VCaP (cell line): Measurements from ENCODE around the gene TESK2.

ENCODE experiments used
- H3K27ac ChIP-seq: fragments of 450-650 bp; 2 replicates; pipeline ENCODE4 v1.5.1; 2017
- TF ChIP-seq, protein P1 (sequence below): fragments of 450-650 bp; conservative IDR thresholded peaks from 2 replicates; pipeline ENCODE4 v1.5.1; 2017; ENCODE audit warnings: mild to moderate bottlenecking, moderate library complexity

The TESK2 gene

GRCh38 chr1:45328680-45329079, 162.3 kb downstream of the TESK2 start:
- TF ChIP-seq, protein P1, sequence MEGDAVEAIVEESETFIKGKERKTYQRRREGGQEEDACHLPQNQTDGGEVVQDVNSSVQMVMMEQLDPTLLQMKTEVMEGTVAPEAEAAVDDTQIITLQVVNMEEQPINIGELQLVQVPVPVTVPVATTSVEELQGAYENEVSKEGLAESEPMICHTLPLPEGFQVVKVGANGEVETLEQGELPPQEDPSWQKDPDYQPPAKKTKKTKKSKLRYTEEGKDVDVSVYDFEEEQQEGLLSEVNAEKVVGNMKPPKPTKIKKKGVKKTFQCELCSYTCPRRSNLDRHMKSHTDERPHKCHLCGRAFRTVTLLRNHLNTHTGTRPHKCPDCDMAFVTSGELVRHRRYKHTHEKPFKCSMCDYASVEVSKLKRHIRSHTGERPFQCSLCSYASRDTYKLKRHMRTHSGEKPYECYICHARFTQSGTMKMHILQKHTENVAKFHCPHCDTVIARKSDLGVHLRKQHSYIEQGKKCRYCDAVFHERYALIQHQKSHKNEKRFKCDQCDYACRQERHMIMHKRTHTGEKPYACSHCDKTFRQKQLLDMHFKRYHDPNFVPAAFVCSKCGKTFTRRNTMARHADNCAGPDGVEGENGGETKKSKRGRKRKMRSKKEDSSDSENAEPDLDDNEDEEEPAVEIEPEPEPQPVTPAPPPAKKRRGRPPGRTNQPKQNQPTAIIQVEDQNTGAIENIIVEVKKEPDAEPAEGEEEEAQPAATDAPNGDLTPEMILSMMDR: no peak
- H3K27ac ChIP-seq: no peak overlapping the region

- TF ChIP-seq, protein P1: no peak
- no peak overlapping the region for H3K27ac ChIP-seq
Measured at GRCh38 chr1:45327644-45328515, 163.1 kb downstream of the TESK2 start.

DNA sequence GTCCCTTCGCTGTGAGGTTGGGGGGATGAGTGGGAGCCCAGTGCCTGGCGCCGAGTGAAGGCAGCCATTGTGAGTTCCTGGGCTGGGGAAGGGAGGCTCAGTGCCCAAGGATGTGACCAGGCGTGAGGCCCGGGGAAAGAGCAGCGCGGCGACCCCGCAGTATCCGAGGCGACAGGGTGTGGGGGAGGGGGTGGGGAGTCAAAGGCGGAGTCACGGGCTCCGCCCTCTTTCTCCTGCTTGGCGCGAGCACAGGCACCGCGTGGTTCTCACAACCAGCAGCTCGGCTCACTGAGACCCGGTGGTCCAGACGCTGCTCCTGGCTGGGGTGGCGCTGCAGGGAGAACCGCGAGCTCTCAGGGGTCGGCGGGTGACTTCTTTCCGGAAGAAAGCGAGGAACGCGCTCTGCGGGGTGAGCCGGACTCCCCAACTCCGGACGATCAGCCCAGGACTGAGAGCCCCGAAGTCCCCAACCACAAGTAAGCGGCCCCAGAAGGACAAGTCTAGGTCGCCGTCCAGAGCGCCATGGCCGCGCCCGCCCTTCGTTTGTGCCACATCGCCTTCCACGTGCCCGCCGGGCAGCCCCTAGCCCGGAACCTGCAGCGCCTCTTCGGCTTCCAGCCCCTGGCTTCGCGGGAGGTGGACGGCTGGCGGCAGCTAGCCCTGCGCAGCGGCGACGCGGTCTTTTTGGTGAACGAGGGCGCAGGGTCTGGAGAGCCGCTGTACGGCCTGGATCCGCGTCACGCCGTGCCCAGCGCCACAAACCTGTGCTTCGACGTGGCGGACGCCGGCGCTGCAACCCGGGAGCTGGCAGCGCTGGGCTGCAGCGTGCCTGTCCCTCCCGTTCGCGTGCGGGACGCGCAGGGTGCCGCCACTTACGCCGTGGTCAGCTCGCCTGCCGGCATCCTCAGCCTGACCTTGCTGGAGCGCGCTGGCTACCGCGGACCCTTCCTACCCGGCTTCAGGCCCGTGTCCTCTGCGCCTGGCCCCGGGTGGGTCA, 164.0 kb downstream of the TESK2 start, which contains the start of gene HPDL:
HPDL (plus strand) TSS at position 269 of the 997 bp plus-strand sequence; CDS start at position 523, 254 bp downstream.
- TF ChIP-seq, protein P1: no peak
- H3K27ac ChIP-seq: no peak within 1 kb of the TSS

GRCh38 chr1:45325851-45326506, 165.0 kb downstream of the TESK2 start:
- no peak overlapping the region for H3K27ac ChIP-seq
- TF ChIP-seq, protein P1: no peak

GRCh38 chr1:45322486-45323040, 168.4 kb downstream of the TESK2 start:
- TF ChIP-seq, protein P1: no peak
- H3K27ac ChIP-seq: no peak overlapping the region

- TF ChIP-seq, protein P1: no peak
- H3K27ac ChIP-seq: no peak overlapping the region
Measured at GRCh38 chr1:45321444-45321843, 169.5 kb downstream of the TESK2 start.
